K562 treated with DMSO at 1 percent for 4 hours (cell line): Measurements from ENCODE around the gene USP38. TPM values are rescaled to one million over a fixed set of nuclear protein-coding genes. Genes with fewer than 3 reads are reported as not detected.

Experiments
- total RNA-seq: library from RNA; unstranded; fragments of 300-600 nt; gene quantifications from 2 replicates; pipeline ENCODE4 v1.2.3, GENCODE V29; 2022; ENCODE audit not compliant: insufficient read depth

The USP38 gene, protein sequence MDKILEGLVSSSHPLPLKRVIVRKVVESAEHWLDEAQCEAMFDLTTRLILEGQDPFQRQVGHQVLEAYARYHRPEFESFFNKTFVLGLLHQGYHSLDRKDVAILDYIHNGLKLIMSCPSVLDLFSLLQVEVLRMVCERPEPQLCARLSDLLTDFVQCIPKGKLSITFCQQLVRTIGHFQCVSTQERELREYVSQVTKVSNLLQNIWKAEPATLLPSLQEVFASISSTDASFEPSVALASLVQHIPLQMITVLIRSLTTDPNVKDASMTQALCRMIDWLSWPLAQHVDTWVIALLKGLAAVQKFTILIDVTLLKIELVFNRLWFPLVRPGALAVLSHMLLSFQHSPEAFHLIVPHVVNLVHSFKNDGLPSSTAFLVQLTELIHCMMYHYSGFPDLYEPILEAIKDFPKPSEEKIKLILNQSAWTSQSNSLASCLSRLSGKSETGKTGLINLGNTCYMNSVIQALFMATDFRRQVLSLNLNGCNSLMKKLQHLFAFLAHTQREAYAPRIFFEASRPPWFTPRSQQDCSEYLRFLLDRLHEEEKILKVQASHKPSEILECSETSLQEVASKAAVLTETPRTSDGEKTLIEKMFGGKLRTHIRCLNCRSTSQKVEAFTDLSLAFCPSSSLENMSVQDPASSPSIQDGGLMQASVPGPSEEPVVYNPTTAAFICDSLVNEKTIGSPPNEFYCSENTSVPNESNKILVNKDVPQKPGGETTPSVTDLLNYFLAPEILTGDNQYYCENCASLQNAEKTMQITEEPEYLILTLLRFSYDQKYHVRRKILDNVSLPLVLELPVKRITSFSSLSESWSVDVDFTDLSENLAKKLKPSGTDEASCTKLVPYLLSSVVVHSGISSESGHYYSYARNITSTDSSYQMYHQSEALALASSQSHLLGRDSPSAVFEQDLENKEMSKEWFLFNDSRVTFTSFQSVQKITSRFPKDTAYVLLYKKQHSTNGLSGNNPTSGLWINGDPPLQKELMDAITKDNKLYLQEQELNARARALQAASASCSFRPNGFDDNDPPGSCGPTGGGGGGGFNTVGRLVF
- total RNA-seq = 12.3 and 14.3 TPM in 2 replicates

DNA sequence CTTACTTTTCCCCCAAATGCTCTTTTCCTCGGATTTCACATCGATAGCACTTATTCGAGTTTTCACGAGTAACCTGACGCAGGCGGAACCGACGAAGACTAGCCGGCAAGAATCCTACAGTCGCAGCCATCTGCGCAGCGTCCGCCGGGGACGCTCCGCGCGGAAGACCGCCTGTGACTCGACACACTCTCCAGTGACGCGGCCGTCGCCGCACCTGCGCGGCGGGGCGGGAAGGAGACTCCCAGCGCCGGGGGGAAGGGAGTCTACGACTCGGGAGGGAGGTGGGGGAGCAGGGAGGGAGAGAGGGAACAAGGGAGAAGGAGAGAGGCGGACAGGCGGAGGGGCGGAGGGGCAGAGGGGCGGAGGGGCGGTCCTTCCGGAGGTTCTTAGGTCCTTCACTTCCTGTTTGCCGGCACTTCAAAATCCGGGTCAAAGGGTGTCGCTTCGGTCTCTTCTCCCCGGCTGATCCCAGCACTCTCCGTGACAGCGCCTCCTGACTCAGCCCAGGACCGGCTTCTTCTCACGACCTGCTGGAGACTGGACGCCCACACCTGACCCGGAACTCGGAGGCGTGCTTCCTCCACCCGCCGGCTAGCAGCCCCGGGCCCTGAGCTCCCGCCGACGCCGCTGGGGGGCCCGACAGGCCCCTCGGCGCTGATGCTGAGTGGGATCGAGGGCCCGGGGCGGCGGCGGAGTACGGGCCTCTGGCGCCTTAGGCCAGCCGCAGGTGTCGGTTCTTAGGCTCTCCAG is at the start of gene USP38:
Gene USP38 (plus strand): TSS at position 415 of the 750 bp plus-strand sequence. CDS start 534 bp downstream, outside the sequence.

Other genes with a start within 250 kb of the USP38 start
- 5.6 and 6.2 TPM in 2 replicates for gene GAB1, start 152.0 kb downstream of the USP38 start, total RNA-seq